OCI-LY1 (cell line): ENCODE measurements around the gene SMIM22.

Experiments
- H2AFZ ChIP-seq: fragments of 200-600 bp; sonication (generic), shearing (Covaris generic); 2 replicates; pipeline ENCODE4 v1.6.0; 2014; ENCODE audit warnings: antibody characterized with exemption, mild to moderate bottlenecking, low read length
- H3F3A ChIP-seq: fragments of 200-600 bp; sonication (generic), shearing (Covaris generic); 2 replicates; pipeline ENCODE4 v1.6.0; 2014; ENCODE audit warnings: mild to moderate bottlenecking, antibody characterized with exemption, low read length, moderate library complexity; ENCODE audit not compliant: insufficient read depth
- H3K27ac ChIP-seq: fragments of 200-600 bp; sonication (generic); 2 replicates; pipeline ENCODE4 v1.5.1; 2014; ENCODE audit warnings: low read length, mixed run types, mild to moderate bottlenecking, low read depth; ENCODE audit not compliant: poor library complexity, severe bottlenecking
- H3K27me3 ChIP-seq: fragments of 200-600 bp; sonication (generic); 2 replicates; pipeline ENCODE4 v1.6.0; 2014; ENCODE audit warnings: antibody characterized with exemption, mild to moderate bottlenecking, low read length, moderate library complexity; ENCODE audit not compliant: insufficient read depth
- H3K36me3 ChIP-seq: fragments of 200-600 bp; sonication (generic); 2 replicates; pipeline ENCODE4 v1.6.1; 2014; ENCODE audit warnings: mild to moderate bottlenecking, antibody characterized with exemption, low read length, moderate library complexity, mixed read lengths; ENCODE audit not compliant: insufficient read depth
- H3K4me1 ChIP-seq: fragments of 200-600 bp; sonication (generic); 2 replicates; pipeline ENCODE4 v1.5.1; 2014; ENCODE audit warnings: mild to moderate bottlenecking, low read length, moderate library complexity; ENCODE audit not compliant: insufficient read depth, severe bottlenecking
- H3K4me2 ChIP-seq: fragments of 200-600 bp; sonication (generic), shearing (Covaris generic); 2 replicates; pipeline ENCODE4 v1.6.1; 2014; ENCODE audit warnings: low read length
- H3K4me3 ChIP-seq: fragments of 200-600 bp; sonication (generic); 2 replicates; pipeline ENCODE4 v1.5.1; 2014; ENCODE audit warnings: low read length, low read depth, mild to moderate bottlenecking, mixed read lengths; ENCODE audit not compliant: poor library complexity, severe bottlenecking
- H3K79me2 ChIP-seq: fragments of 200-600 bp; shearing (Covaris generic); 2 replicates; pipeline ENCODE4 v1.6.1; 2016; ENCODE audit warnings: mixed run types, low read length, mixed read lengths; ENCODE audit not compliant: insufficient read depth
- H3K9ac ChIP-seq: fragments of 200-600 bp; sonication (generic), shearing (Covaris generic); 2 replicates; pipeline ENCODE4 v1.6.1; 2014; ENCODE audit warnings: mild to moderate bottlenecking, low read length, mixed read lengths
- H3K9me2 ChIP-seq: fragments of 200-600 bp; sonication (generic), shearing (Covaris generic); 2 replicates; pipeline ENCODE4 v1.6.1; 2014; ENCODE audit warnings: low read depth, mild to moderate bottlenecking, low read length, mixed read lengths
- H3K9me3 ChIP-seq: fragments of 200-600 bp; shearing (Covaris generic); 2 replicates; pipeline ENCODE4 v1.6.1; 2014; ENCODE audit warnings: low read length, mixed read lengths
- H4K20me1 ChIP-seq: fragments of 200-600 bp; sonication (generic), shearing (Covaris generic); 2 replicates; pipeline ENCODE4 v1.6.0; 2016; ENCODE audit warnings: mild to moderate bottlenecking, low read length; ENCODE audit not compliant: insufficient read depth
- EZH2 ChIP-seq: fragments of 200-600 bp; sonication (generic), shearing (Covaris generic); IDR thresholded peaks from 2 replicates; pipeline ENCODE4 v1.8.0; 2017; ENCODE audit warnings: borderline replicate concordance, mixed run types, mild to moderate bottlenecking, antibody characterized with exemption, low read length, moderate library complexity, mixed read lengths
- TF ChIP-seq, protein P1 (sequence below): fragments of 200-600 bp; sonication (generic), shearing (Covaris generic); IDR thresholded peaks from 2 replicates; pipeline ENCODE4 v1.5.1; 2017; ENCODE audit warnings: mild to moderate bottlenecking, antibody characterized with exemption, low read length, moderate library complexity, mixed read lengths

Gene SMIM22

DNA sequence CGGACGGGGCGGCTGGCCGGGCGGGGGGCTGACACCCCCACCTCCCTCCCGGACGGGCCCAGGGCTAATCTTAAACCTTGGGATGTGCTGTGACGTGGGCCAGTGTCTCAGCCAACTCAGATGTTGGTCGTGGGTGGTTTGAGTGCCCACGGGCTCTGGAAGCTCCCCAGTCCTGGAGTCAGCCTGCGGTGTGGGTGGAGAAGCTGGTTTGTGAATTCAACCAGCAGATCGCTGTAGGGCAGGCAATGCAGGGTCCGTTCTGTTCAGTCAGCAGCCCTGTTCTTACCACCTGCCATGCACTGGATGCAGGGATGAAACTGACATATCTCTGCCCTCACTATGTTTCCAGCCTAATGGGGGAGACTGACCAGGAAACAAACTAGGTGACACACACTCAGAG is 20.2 kb upstream of the SMIM22 start:
- peaks cover under 1% of the 10 kb centered on the region; the same call in 1 of the 2 replicates for H3K27me3 ChIP-seq
- no peaks in the 10 kb centered on the region for H3K9me2 ChIP-seq
- H3K9me3 ChIP-seq: no peaks in the 10 kb centered on the region
- TF ChIP-seq EZH2: no peak
- H3K4me3 ChIP-seq: no peak overlapping the region
- H3K9ac ChIP-seq: no peak overlapping the region
- H2AFZ ChIP-seq: no peak overlapping the region
- H3K27ac ChIP-seq: no peak overlapping the region
- H3K36me3 ChIP-seq: no peaks in the 10 kb centered on the region
- no peaks in the 10 kb centered on the region for H3K4me1 ChIP-seq
- no peaks in the 10 kb centered on the region for H3K79me2 ChIP-seq
- no peaks in the 10 kb centered on the region for H3F3A ChIP-seq
- H3K4me2 ChIP-seq: no peak overlapping the region
- H4K20me1 ChIP-seq: no peaks in the 10 kb centered on the region

DNA sequence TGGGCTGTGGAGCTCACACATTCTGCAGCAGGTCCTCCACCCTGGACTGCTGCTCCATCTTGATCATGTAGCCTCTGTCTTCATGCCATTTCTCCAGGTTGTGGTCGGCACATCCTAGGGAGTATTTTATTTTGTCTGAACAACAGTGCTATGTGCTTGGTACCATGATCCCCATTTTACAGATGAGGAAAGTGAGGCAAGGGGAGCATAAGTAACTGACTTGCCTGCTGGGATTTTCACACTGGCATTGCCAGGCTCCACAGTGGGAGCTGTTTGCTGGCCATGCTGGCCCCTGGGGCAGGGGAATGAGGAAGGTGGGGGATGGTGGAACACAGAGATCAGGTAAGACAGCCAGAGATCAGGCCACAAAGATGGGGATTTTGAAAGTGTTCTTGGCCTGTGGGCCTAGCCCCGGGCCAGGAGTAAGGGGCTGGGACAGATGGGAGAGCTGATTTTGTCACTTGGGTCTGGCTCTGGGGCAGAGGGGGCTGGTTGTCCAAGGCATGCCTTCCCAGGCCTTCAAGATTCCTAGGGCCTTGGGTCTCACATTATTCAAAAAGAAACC is 18.9 kb upstream of the SMIM22 start:
- TF ChIP-seq, protein P1, sequence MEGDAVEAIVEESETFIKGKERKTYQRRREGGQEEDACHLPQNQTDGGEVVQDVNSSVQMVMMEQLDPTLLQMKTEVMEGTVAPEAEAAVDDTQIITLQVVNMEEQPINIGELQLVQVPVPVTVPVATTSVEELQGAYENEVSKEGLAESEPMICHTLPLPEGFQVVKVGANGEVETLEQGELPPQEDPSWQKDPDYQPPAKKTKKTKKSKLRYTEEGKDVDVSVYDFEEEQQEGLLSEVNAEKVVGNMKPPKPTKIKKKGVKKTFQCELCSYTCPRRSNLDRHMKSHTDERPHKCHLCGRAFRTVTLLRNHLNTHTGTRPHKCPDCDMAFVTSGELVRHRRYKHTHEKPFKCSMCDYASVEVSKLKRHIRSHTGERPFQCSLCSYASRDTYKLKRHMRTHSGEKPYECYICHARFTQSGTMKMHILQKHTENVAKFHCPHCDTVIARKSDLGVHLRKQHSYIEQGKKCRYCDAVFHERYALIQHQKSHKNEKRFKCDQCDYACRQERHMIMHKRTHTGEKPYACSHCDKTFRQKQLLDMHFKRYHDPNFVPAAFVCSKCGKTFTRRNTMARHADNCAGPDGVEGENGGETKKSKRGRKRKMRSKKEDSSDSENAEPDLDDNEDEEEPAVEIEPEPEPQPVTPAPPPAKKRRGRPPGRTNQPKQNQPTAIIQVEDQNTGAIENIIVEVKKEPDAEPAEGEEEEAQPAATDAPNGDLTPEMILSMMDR: no peak
- no peak for TF ChIP-seq EZH2
- peaks cover 7% of the 10 kb centered on the region; the same call in 1 of the 2 replicates for H3K27me3 ChIP-seq

DNA sequence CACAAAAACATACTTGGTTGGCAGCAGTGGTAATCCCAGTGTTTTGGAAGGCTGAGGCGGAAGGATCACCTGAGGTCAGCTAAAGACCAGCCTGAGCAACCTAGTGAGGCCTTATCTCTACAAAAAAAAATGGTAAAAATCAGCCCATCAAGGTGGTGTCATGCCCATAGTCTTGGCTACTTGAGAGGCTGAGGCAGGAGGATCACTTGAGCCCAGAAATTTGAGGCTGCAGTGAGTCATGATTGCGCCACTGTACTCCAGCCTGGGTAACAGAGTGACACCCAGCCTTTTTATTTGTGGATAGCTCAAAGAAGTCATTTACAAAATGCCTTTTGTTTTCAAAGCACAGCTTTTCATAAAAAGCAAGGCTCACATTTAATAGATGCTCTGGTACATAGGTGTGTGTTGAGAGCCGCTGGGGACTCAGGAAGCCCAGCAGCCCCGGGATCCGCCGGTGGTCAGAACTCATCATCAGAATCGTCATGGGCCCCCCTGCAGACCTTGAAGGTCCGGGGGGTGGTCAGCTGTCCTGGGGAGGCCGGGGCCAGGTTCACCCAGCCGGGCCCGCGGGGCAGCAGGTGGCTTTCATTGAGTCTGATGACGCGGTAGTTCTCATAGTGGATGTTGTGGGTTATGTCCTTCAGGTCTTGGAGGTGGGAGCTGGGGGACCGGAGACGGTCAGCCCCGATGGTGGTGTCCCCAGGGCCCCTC is 17.7 kb upstream of the SMIM22 start:
- no peaks in the 10 kb centered on the region for H3K9me2 ChIP-seq
- TF ChIP-seq, protein P1: no peak
- TF ChIP-seq EZH2: no peak
- no peaks in the 10 kb centered on the region for H3K9me3 ChIP-seq

More for the DNA sequence above, 18.9 kb upstream of the SMIM22 start:
- Histone ChIP-seq H3K36me3 (no peaks in the 10 kb centered on the region), H2AFZ (no peak overlapping the region), H3K9ac (no peak overlapping the region), H3K27ac (no peak overlapping the region), H4K20me1 (no peaks in the 10 kb centered on the region), H3K79me2 (no peaks in the 10 kb centered on the region), H3K4me3 (no peak overlapping the region), H3K9me3 (no peaks in the 10 kb centered on the region), H3K9me2 (no peaks in the 10 kb centered on the region), H3F3A (no peaks in the 10 kb centered on the region), H3K4me2 (no peak overlapping the region), H3K4me1 (no peaks in the 10 kb centered on the region)

DNA sequence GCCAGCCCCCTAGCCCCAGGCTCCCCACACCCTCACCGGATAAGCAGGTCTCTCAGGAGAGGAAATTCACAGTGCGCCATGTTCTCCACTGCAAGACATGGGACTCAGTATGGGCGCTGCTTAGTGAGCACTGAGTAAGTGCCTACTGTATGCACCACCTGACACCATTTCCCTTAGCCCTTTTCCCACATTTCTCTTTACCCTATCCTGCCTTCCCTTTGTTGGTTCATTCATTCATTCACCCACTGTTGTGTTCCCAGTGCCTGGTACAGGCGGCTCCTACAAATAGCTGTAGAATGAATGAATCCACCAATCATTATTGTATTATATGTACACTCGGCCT is 17.1 kb upstream of the SMIM22 start:
- H3K79me2 ChIP-seq: no peaks in the 10 kb centered on the region
- no peak overlapping the region for H3K4me3 ChIP-seq
- H3K27me3 ChIP-seq: peaks cover 7% of the 10 kb centered on the region; the same call in 1 of the 2 replicates
- H4K20me1 ChIP-seq: no peaks in the 10 kb centered on the region
- no peaks in the 10 kb centered on the region for H3K9me2 ChIP-seq
- H3K4me1 ChIP-seq: no peaks in the 10 kb centered on the region
- TF ChIP-seq, protein P1: no peak
- TF ChIP-seq EZH2: no peak
- H2AFZ ChIP-seq: no peak overlapping the region
- H3K4me2 ChIP-seq: no peak overlapping the region
- no peaks in the 10 kb centered on the region for H3K9me3 ChIP-seq
- no peak overlapping the region for H3K27ac ChIP-seq
- H3F3A ChIP-seq: no peaks in the 10 kb centered on the region
- no peak overlapping the region for H3K9ac ChIP-seq
- H3K36me3 ChIP-seq: no peaks in the 10 kb centered on the region

More for the DNA sequence above, 17.7 kb upstream of the SMIM22 start:
- Histone ChIP-seq H3K9ac (no peak overlapping the region), H2AFZ (no peak overlapping the region), H3K36me3 (no peaks in the 10 kb centered on the region), H3K27ac (no peak overlapping the region), H4K20me1 (no peaks in the 10 kb centered on the region), H3K79me2 (no peaks in the 10 kb centered on the region), H3K4me2 (no peak overlapping the region), H3K27me3 (peaks cover 7% of the 10 kb centered on the region; the same call in 1 of the 2 replicates), H3F3A (no peaks in the 10 kb centered on the region), H3K4me3 (no peak overlapping the region), H3K4me1 (no peaks in the 10 kb centered on the region)
